ENCODE data around the gene SEC61A2. TPM values are rescaled to one million over a fixed set of nuclear protein-coding genes. Genes with fewer than 3 reads are reported as not detected.

Gene SEC61A2
- total RNA-seq, 4 donors from 2014 or later = 3.8 to 23.0 (median 16.2) TPM

DNA sequence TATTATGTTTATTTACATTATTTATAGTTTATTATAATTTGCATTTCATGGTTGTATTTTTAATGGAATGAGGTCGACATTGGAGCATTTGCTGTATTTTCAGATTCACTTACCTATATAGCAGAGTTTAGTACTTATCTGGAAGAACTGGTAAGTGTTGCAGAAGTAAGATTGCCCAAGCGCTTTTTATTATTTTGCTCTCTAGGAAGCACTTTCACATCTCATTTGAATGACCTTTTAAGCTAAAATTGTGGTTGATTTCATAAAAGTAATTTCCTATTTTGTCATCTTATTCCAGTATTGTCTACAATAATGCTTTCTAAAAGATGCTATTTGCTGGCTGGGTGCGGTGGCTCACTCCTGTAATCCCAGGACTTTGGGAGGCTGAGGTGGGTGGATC is 28.6 kb downstream of the SEC61A2 start:
- intact Hi-C loops (cut with DNase I; ENCODE audit: low total_unique reads) = no loop called here

GRCh38 chr10:12160664-12161063 is 31.2 kb downstream of the SEC61A2 start:
- H3K36me3 ChIP-seq = no peaks in the 10 kb centered on the region

More for the DNA sequence above, 28.6 kb downstream of the SEC61A2 start:
- DNase-seq = no peak
- H3K27me3 ChIP-seq = no peaks in the 10 kb centered on the region
- TF ChIP-seq POLR2A (IDR thresholded peaks at IDR 0.05) (no peak), CTCF (IDR thresholded peaks at IDR 0.05) (no peak)
- H3K9me3 ChIP-seq = no peaks in the 10 kb centered on the region
- H3K4me1 ChIP-seq = no peaks in the 10 kb centered on the region
- H3K4me3 ChIP-seq = no peak overlapping the region
- H3K36me3 ChIP-seq = no peaks in the 10 kb centered on the region
- no peak overlapping the region for H3K27ac ChIP-seq

DNA sequence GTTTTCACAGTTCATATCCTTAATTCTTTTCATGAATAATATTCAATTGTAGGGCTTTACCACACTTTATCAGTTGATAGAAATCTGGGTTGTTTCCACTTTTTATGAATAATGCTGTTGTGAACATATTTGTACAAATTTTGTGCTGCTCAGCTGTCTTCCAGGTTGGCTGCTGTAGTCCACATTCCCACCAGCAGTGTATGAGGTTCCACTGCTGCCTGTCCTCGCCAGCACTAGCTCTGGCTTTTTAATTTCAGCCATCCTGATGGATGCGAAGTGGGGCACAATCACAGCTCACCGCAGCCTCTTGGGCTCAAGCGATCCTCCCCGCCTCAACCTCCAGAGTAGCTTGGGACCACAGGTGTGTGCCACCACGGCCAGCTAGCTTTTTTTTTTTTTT is 33.5 kb downstream of the SEC61A2 start:
- Histone ChIP-seq H3K9me3 (no peaks in the 10 kb centered on the region), H3K27ac (no peak overlapping the region), H3K27me3 (no peaks in the 10 kb centered on the region), H3K36me3 (no peaks in the 10 kb centered on the region), H3K4me1 (no peaks in the 10 kb centered on the region), H3K4me3 (no peak overlapping the region)
- intact Hi-C loops (cut with DNase I; ENCODE audit: low total_unique reads) = no loop called here
- TF ChIP-seq CTCF (IDR thresholded peaks at IDR 0.05) = no peak
- no peak for TF ChIP-seq POLR2A (IDR thresholded peaks at IDR 0.05)
- no peak for DNase-seq

More at GRCh38 chr10:12160664-12161063, 31.2 kb downstream of the SEC61A2 start:
- intact Hi-C loops (cut with DNase I; ENCODE audit: low total_unique reads) = no loop called here
- Histone ChIP-seq H3K4me1 (no peaks in the 10 kb centered on the region), H3K27me3 (no peaks in the 10 kb centered on the region), H3K9me3 (no peaks in the 10 kb centered on the region), H3K27ac (no peak overlapping the region), H3K4me3 (no peak overlapping the region)
- no peak for TF ChIP-seq POLR2A (IDR thresholded peaks at IDR 0.05)
- no peak for TF ChIP-seq CTCF (IDR thresholded peaks at IDR 0.05)
- no peak for DNase-seq

DNA sequence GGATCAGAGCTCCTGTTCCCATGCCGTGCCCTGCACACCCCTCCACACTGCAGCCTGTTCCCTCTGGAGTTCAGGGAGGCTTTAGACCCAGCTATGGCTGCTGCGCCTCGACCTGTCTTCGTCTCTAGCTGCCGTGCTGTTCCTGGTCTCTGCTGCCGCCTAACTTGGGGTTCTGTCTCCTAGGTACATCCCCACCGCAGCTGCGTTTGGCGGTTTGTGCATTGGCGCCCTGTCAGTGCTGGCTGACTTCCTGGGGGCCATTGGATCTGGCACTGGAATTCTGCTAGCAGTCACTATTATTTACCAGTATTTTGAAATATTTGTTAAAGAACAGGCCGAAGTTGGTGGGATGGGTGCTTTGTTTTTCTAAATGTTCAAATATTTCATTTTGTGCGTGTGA is 34.6 kb downstream of the SEC61A2 start:
- TF ChIP-seq POLR2A (IDR thresholded peaks at IDR 0.05) = no peak
- TF ChIP-seq CTCF (IDR thresholded peaks at IDR 0.05) = no peak
- Histone ChIP-seq H3K9me3 (no peaks in the 10 kb centered on the region), H3K36me3 (no peaks in the 10 kb centered on the region), H3K27ac (no peak overlapping the region), H3K4me3 (no peak overlapping the region), H3K27me3 (no peaks in the 10 kb centered on the region), H3K4me1 (no peaks in the 10 kb centered on the region)
- no peak for DNase-seq
- intact Hi-C loops (cut with DNase I; ENCODE audit: low total_unique reads) = no loop called here

DNA sequence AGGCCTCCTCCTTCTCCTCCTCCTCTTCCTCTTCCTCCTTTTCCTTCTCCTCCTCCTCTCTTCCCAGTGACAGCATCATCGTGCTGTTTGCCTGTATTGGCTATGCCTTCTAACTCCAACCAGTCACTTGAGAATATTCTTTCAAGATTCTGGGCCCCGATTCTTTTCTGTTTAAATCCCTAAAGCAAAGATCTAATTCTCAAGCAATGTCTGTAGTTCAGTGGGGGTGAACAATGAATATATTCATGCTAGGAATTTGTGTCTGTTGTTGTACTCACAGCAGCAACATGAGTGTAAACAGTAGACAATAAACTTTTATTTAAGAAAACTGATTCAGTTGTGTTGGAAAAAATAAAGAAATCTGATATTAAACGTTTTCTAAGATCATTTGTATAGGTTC is 35.6 kb downstream of the SEC61A2 start:
- no peak for DNase-seq
- no peak for TF ChIP-seq POLR2A (IDR thresholded peaks at IDR 0.05)
- H3K9me3 ChIP-seq = no peaks in the 10 kb centered on the region
- H3K36me3 ChIP-seq = no peaks in the 10 kb centered on the region
- intact Hi-C loops (cut with DNase I; ENCODE audit: low total_unique reads) = no loop called here
- no peak overlapping the region for H3K27ac ChIP-seq
- H3K4me1 ChIP-seq = no peaks in the 10 kb centered on the region
- H3K27me3 ChIP-seq = no peaks in the 10 kb centered on the region
- H3K4me3 ChIP-seq = no peak overlapping the region

Measured in uterus (tissue), 4 donors.